Testis (tissue), 3 donors: ENCODE results near the gene KCNG2. TPM values are rescaled to one million over a fixed set of nuclear protein-coding genes. Genes with fewer than 3 reads are reported as not detected.
A peak's percentile ranks its signal among the peaks of the same experiment; 100 is the strongest.

Source experiments
- DNase-seq: peaks from one replicate; pipeline ENCODE4 v3.0.0-alpha.2; 2019
- H3K27ac ChIP-seq, 2 donors: fragments of 200-600 bp; sonication (generic); one replicate each; pipeline ENCODE4 v1.5.1; 2019
- H3K27me3 ChIP-seq: fragments of 200-600 bp; sonication (generic); one replicate; pipeline ENCODE4 v1.5.1; 2019
- H3K36me3 ChIP-seq: fragments of 200-600 bp; sonication (generic); one replicate; pipeline ENCODE4 v1.5.1; 2017; ENCODE audit warnings: low read depth; ENCODE audit errors: missing control alignments
- H3K4me1 ChIP-seq: fragments of 200-600 bp; sonication (generic); one replicate; pipeline ENCODE4 v1.5.1; 2019
- H3K4me3 ChIP-seq, 2 donors: fragments of 200-600 bp; sonication (generic); one replicate each; pipeline ENCODE4 v1.5.1; 2017 to 2019
- H3K9me3 ChIP-seq: fragments of 200-600 bp; sonication (generic); one replicate; pipeline ENCODE4 v1.5.1; 2017
- POLR2A ChIP-seq: fragments of 450-650 bp; IDR thresholded peaks from one replicate; pipeline ENCODE4 v1.6.1; 2017; ENCODE audit warnings: antibody characterized with exemption, mild to moderate bottlenecking, moderate library complexity
- WGBS, 2 donors: methylation state at CpG; one replicate each; pipeline ENCODE4 v1.1.5; 2018; 5-methylcytosine and 5-hydroxymethylcytosine counted together
- intact Hi-C: fragments of 100-400 bp; cut with DNase I; formaldehyde crosslinking; loops from one replicate; pipeline ENCODE4 v1.15.1; 2023; ENCODE audit warnings: low total_unique reads
- polyA plus RNA-seq: library from polyadenylated mRNA; stranded (reverse); fragments of 350-450 nt; fragmentation: Illumina TruSeq; extraction: RNeasy Lipid Tissue Mini Kit (QIAGEN cat#74804); gene quantifications from one replicate; pipeline ENCODE4 v1.2.3, GENCODE V29; 2014; ENCODE audit warnings: low read depth, low replicate concordance; ENCODE audit not compliant: insufficient read depth
- total RNA-seq, 2 donors: library from RNA; depleted of rRNA; stranded (reverse); fragments of >200 nt; gene quantifications; one replicate each; pipeline ENCODE4 v1.2.3, GENCODE V29; 2016
- TF ChIP-seq, protein P1 (sequence below), 3 experiments: fragments of 450-650 bp in 2 of 3; fragments of 200-600 bp in 1 of 3; sonication (generic) in 1 of 3; IDR thresholded peaks; one replicate each; pipeline ENCODE4 v1.5.1; 2016 to 2019; ENCODE audit warnings: antibody characterized with exemption in 3 of 3, mild to moderate bottlenecking in 2 of 3, moderate library complexity in 1 of 3

KCNG2 gene
- total and polyA plus RNA-seq, 3 donors from 2014 or later: 0.50 to 7.6 (median 7.2) TPM

DNA sequence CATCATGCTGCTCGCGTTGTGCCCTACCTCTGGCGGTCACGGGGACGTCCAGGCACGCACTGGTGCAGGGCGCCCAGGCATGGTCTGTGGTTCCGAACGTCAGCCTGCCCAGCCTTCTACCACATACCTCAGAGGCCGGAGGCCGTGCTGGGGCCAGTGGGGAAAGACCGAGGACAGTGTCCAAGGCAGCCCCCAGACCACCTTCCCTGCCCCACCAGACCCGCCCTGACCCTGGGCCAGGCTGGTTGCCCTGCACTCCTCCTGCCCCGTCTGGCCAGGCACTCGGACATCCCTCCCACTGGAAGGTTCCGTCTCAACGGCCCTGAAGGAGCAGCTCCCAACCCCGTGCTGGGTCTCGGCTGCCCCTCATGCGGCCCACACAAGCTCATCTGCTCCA lies 120.9 kb downstream of the KCNG2 start:
- no peaks in the 10 kb centered on the region for H3K27me3 ChIP-seq
- no peaks in the 10 kb centered on the region for H3K36me3 ChIP-seq
- 97 to 100% methylated on average over 1 to 20 of the region's 20 CpGs for WGBS, 2 donors
- intact Hi-C loops: no loop called here
- no peaks in the 10 kb centered on the region for H3K4me1 ChIP-seq
- no peak overlapping the region for H3K27ac ChIP-seq
- H3K9me3 ChIP-seq: no peaks in the 10 kb centered on the region
- DNase-seq: peak; percentile 9
- no peak overlapping the region for H3K4me3 ChIP-seq
- no peak for TF ChIP-seq POLR2A
- TF ChIP-seq, protein P1, sequence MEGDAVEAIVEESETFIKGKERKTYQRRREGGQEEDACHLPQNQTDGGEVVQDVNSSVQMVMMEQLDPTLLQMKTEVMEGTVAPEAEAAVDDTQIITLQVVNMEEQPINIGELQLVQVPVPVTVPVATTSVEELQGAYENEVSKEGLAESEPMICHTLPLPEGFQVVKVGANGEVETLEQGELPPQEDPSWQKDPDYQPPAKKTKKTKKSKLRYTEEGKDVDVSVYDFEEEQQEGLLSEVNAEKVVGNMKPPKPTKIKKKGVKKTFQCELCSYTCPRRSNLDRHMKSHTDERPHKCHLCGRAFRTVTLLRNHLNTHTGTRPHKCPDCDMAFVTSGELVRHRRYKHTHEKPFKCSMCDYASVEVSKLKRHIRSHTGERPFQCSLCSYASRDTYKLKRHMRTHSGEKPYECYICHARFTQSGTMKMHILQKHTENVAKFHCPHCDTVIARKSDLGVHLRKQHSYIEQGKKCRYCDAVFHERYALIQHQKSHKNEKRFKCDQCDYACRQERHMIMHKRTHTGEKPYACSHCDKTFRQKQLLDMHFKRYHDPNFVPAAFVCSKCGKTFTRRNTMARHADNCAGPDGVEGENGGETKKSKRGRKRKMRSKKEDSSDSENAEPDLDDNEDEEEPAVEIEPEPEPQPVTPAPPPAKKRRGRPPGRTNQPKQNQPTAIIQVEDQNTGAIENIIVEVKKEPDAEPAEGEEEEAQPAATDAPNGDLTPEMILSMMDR (IDR thresholded peaks at IDR 0.05): no peak

- no peaks in the 10 kb centered on the region for H3K4me1 ChIP-seq
- H3K27me3 ChIP-seq: no peaks in the 10 kb centered on the region
- no peak for TF ChIP-seq POLR2A
- TF ChIP-seq, protein P1 (IDR thresholded peaks at IDR 0.05): no peak
- no peaks in the 10 kb centered on the region for H3K36me3 ChIP-seq
- intact Hi-C loops: no loop called here
- H3K4me3 ChIP-seq: no peak overlapping the region
- H3K9me3 ChIP-seq: no peaks in the 10 kb centered on the region
- peak; percentile 11 for DNase-seq
- 93 to 95% methylated on average over 18 to 19 of the region's 19 CpGs for WGBS, 2 donors
- H3K27ac ChIP-seq: no peak overlapping the region
Observed at GRCh38 chr18:79919089-79919488, 121.4 kb downstream of the KCNG2 start.

DNA sequence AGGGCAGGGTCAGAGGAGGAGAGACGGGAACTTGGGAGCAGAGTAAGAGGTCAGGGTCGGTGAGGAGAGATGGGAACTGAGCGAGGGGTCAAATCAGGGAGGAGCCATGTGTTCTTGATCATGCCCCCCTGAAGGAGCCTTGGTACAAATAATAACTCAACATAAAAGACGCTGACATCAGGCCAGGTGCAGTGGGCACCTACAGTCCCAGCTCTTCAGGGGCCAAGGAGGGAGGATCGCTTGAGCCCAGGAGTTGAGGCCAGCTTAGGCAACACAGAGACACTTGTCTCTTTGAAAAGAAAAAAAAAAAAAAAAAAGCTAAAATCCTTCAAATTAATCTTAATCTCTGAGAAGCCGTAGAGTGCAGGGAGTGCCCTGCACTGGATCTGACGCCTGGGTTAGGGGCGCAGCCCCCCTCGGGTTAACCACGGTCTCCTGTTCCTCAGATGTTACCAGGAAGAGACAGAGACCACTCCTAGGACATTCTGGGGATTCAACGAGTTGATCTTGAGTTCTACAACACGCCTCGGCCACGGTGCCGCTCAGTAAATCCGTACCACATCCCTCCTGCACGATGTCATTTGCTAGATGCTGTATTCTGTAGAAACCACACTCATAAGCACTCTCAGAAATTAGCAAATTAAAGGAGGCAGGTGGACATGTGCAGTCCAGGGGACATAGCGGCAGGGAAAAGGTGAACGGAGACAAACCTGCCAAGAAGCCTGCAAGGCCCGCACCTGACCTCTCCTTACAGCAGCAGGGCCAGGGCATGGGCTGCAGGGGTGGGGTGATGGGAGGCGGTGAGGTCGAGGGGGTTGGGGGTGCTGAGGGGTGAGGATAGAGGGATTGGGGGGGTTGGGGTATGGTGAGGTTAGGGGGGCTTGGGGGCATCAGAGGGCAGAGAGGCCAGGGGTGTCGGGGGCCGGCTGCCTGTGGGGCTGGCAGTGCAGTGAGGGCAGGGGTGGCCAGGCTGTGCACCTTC lies 124.5 kb downstream of the KCNG2 start:
- DNase-seq: peak; percentile 10
- no peaks in the 10 kb centered on the region for H3K36me3 ChIP-seq
- no peaks in the 10 kb centered on the region for H3K9me3 ChIP-seq
- TF ChIP-seq, protein P1 (IDR thresholded peaks at IDR 0.05): no peak
- no peak for TF ChIP-seq POLR2A
- H3K4me3 ChIP-seq: no peak overlapping the region
- H3K27me3 ChIP-seq: no peaks in the 10 kb centered on the region
- intact Hi-C loops: no loop called here
- H3K4me1 ChIP-seq: no peaks in the 10 kb centered on the region
- no peak overlapping the region for H3K27ac ChIP-seq
- WGBS, 2 donors: 97% methylated on average over 24 of the region's 24 CpGs

GRCh38 chr18:79922971-79923411 lies 125.3 kb downstream of the KCNG2 start:
- no peak overlapping the region for H3K27ac ChIP-seq
- intact Hi-C loops: no loop called here
- peak; percentile 7 for DNase-seq
- no peak overlapping the region for H3K4me3 ChIP-seq
- no peaks in the 10 kb centered on the region for H3K9me3 ChIP-seq
- H3K36me3 ChIP-seq: no peaks in the 10 kb centered on the region
- no peak for TF ChIP-seq POLR2A
- TF ChIP-seq, protein P1 (IDR thresholded peaks at IDR 0.05): no peak
- H3K27me3 ChIP-seq: no peaks in the 10 kb centered on the region
- no peaks in the 10 kb centered on the region for H3K4me1 ChIP-seq
- 78 to 91% methylated on average over 15 to 17 of the region's 17 CpGs for WGBS, 2 donors
